SJSA1 (cell line): Measurements from ENCODE around the gene CFAP141. TPM values are rescaled to one million over a fixed set of nuclear protein-coding genes. Genes with fewer than 3 reads are reported as not detected.

ENCODE experiments used
- total RNA-seq: library from RNA; depleted of rRNA; stranded (reverse); fragments of >200 nt; shearing (Covaris generic); gene quantifications from 2 replicates; pipeline ENCODE4 v1.2.3, GENCODE V29; 2014; rRNA removed

The CFAP141 gene
- total RNA-seq, 1 experiment from 2014 or later = not detected

Other genes starting within 250 kb of the CFAP141 start
- gene CRTC2, start 247.7 kb downstream of the CFAP141 start, total RNA-seq = 10.0 and 10.3 TPM in 2 replicates
- gene SLC39A1, start 242.8 kb downstream of the CFAP141 start, total RNA-seq = 141 and 153 TPM in 2 replicates
- gene CREB3L4, start 238.4 kb downstream of the CFAP141 start, total RNA-seq = 3.2 and 4.0 TPM in 2 replicates
- gene JTB, start 228.7 kb downstream of the CFAP141 start, total RNA-seq = 232 and 279 TPM in 2 replicates
- 33.5 and 36.2 TPM in 2 replicates for gene RAB13, start 220.0 kb downstream of the CFAP141 start, total RNA-seq
- gene RPS27, start 215.6 kb downstream of the CFAP141 start, total RNA-seq = 1,681 and 2,337 TPM in 2 replicates
- not detected in 2 replicates for gene NUP210L, start 51.3 kb downstream of the CFAP141 start, total RNA-seq
- 847 and 1,117 TPM in 2 replicates for gene TPM3, start 14.2 kb downstream of the CFAP141 start, total RNA-seq
- gene UBAP2L, start 14.6 kb upstream of the CFAP141 start, total RNA-seq = 83.4 and 92.1 TPM in 2 replicates
- 175 and 184 TPM in 2 replicates for gene HAX1, start 66.3 kb upstream of the CFAP141 start, total RNA-seq
- not detected in 2 replicates for gene AQP10, start 114.8 kb upstream of the CFAP141 start, total RNA-seq
- 36.9 and 77.8 TPM in 2 replicates for gene ATP8B2, start 119.2 kb upstream of the CFAP141 start, total RNA-seq
- gene IL6R, start 199.0 kb upstream of the CFAP141 start, total RNA-seq = 22.4 and 32.6 TPM in 2 replicates